ENCODE measurements around the gene DPYSL5.
A peak's percentile ranks its signal among the peaks of the same experiment; 100 is the strongest.

DPYSL5 gene

GRCh38 chr2:26927221-26927620, 79.3 kb downstream of the DPYSL5 start:
- no peak for DNase-seq (ENCODE audit: low read depth, low spot score)

- no peak for DNase-seq (ENCODE audit: low read depth, low spot score)
Measured at GRCh38 chr2:26932974-26933373, 85.0 kb downstream of the DPYSL5 start.

- DNase-seq (ENCODE audit: low read depth, low spot score), result no peak
Measured at GRCh38 chr2:26933431-26934334, 85.8 kb downstream of the DPYSL5 start.

- DNase-seq (ENCODE audit: low read depth, low spot score), result no peak
Measured at GRCh38 chr2:26934335-26934724, 86.4 kb downstream of the DPYSL5 start.

- no peak for DNase-seq (ENCODE audit: low read depth, low spot score)
Measured at GRCh38 chr2:26934985-26935384, 87.1 kb downstream of the DPYSL5 start.

GRCh38 chr2:26936855-26937254, 88.9 kb downstream of the DPYSL5 start:
- no peak for DNase-seq (ENCODE audit: low read depth, low spot score)

- DNase-seq (ENCODE audit: low read depth, low spot score), result no peak
Measured at GRCh38 chr2:26938399-26939118, 90.6 kb downstream of the DPYSL5 start.

- no peak for DNase-seq (ENCODE audit: low read depth, low spot score)
Measured at GRCh38 chr2:26940001-26940400, 92.1 kb downstream of the DPYSL5 start.

GRCh38 chr2:26941486-26941885, 93.6 kb downstream of the DPYSL5 start:
- DNase-seq (ENCODE audit: low read depth, low spot score), result no peak

- peak; percentile 94 for DNase-seq (ENCODE audit: low read depth, low spot score)
Measured at GRCh38 chr2:26942543-26943295, 94.8 kb downstream of the DPYSL5 start.

GRCh38 chr2:26945991-26946750, 98.2 kb downstream of the DPYSL5 start:
- DNase-seq (ENCODE audit: low read depth, low spot score), result no peak

GRCh38 chr2:26946841-26947784, 99.2 kb downstream of the DPYSL5 start:
- DNase-seq (ENCODE audit: low read depth, low spot score), result no peak

GRCh38 chr2:26948800-26949199, 100.9 kb downstream of the DPYSL5 start:
- no peak for DNase-seq (ENCODE audit: low read depth, low spot score)

- no peak for DNase-seq (ENCODE audit: low read depth, low spot score)
Measured at GRCh38 chr2:26950246-26950645, 102.3 kb downstream of the DPYSL5 start.

- no peak for DNase-seq (ENCODE audit: low read depth, low spot score)
Measured at GRCh38 chr2:26951236-26951635, 103.3 kb downstream of the DPYSL5 start.

GRCh38 chr2:26952374-26952773, 104.4 kb downstream of the DPYSL5 start:
- DNase-seq (ENCODE audit: low read depth, low spot score), result no peak

GRCh38 chr2:26954135-26954534, 106.2 kb downstream of the DPYSL5 start:
- no peak for DNase-seq (ENCODE audit: low read depth, low spot score)

GRCh38 chr2:26957041-26957440, 109.1 kb downstream of the DPYSL5 start:
- DNase-seq (ENCODE audit: low read depth, low spot score), result no peak

GRCh38 chr2:26957534-26957933, 109.6 kb downstream of the DPYSL5 start:
- no peak for DNase-seq (ENCODE audit: low read depth, low spot score)

- DNase-seq (ENCODE audit: low read depth, low spot score), result no peak
Measured at GRCh38 chr2:26959331-26959730, 111.4 kb downstream of the DPYSL5 start.

Data from ELF-1 (cell line).